GM15510 (cell line): ENCODE results near the gene KIAA0040.

Experiments
- POLR2A ChIP-seq: IDR thresholded peaks from 3 replicates; pipeline ENCODE4 v1.6.1; 2011; ENCODE audit warnings: borderline replicate concordance; ENCODE audit not compliant: insufficient read length; ENCODE audit errors: extremely low read depth

Gene KIAA0040

DNA sequence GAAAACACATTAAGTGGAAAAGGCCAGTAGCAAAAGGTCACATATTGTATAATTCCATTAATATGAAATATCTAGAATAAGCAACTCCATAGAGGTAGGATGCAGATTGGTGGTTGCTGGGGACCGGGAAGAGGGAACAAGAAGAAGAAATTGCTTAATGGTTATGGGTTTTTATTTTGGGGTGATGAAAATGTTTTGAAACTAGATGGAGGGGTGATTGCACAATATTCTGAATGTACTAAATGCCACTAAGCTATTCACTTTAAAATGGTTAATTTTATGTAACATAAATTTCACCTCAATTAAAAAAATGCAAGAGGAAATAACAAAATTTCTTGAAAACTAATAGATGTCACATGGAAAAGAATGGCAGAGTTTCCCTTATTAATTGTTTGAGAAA is 6.7 kb downstream of the KIAA0040 start:
- TF ChIP-seq POLR2A: no peak

DNA sequence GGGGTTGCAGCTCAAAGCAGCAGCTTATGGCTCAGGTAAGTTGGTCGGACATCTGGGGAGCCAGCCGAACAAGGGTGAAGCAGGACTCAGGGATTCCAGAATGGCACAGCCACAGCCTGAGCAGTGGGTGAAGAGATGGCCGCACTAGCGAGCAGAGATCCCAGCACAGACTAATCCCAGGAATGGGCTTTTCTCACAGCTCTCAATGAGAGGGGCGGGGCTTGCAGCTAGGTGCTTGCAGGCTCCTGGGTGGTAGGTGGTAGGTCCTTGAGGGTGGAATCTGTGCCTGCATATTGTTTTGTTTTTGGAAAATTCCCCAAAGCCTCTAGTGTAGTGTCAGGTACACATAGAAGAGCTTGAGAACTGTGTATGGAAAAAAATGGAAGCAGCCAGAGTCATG is 9.0 kb downstream of the KIAA0040 start:
- TF ChIP-seq POLR2A: no peak

- no peak for TF ChIP-seq POLR2A
Measured at GRCh38 chr1:175182201-175182746, 10.3 kb downstream of the KIAA0040 start.

DNA sequence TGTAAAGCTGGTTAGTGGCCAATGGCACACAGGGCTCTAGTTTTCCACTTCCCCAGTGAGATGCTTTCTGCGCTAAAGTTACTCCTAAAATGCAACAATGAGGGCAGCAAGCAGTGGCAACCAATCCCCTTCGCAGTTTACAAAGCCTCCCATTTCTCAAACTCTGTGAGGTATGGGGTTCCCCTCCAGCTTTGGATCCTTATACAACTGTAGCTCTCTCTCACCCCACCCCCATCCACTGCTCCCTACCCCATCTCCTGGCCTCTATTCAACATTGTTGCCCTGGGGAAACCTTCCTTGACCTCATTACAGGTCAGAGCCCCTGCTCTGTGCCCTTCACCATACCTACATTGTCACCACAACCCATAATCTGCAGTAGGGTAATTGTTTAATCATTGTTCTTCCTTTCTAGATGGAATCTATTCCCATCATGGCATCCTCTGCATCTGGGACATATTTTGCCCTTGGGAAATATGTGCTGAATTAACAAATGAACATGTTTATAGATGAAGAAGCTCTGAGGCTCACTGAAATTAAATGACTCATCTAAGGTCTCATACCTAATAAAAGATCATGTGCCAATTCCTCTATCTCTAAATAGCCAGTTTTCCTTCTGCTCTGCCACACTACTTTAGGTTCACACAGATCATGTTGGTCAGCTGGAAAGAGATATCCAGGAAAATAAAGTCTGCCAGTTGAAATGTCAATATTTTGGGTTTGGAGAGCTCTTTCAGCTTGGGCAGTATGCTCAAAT is 12.6 kb downstream of the KIAA0040 start:
- no peak for TF ChIP-seq POLR2A

- no peak for TF ChIP-seq POLR2A
Measured at GRCh38 chr1:175178456-175178855, 14.1 kb downstream of the KIAA0040 start.

GRCh38 chr1:175178056-175178455 is 14.5 kb downstream of the KIAA0040 start:
- TF ChIP-seq POLR2A: no peak

- TF ChIP-seq POLR2A: no peak
Measured at GRCh38 chr1:175176246-175176645, 16.3 kb downstream of the KIAA0040 start.

GRCh38 chr1:175174309-175175102 is 18.1 kb downstream of the KIAA0040 start:
- no peak for TF ChIP-seq POLR2A

GRCh38 chr1:175173531-175173930 is 19.0 kb downstream of the KIAA0040 start:
- no peak for TF ChIP-seq POLR2A

- TF ChIP-seq POLR2A: no peak
Measured at GRCh38 chr1:175172503-175172902, 20.1 kb downstream of the KIAA0040 start.

DNA sequence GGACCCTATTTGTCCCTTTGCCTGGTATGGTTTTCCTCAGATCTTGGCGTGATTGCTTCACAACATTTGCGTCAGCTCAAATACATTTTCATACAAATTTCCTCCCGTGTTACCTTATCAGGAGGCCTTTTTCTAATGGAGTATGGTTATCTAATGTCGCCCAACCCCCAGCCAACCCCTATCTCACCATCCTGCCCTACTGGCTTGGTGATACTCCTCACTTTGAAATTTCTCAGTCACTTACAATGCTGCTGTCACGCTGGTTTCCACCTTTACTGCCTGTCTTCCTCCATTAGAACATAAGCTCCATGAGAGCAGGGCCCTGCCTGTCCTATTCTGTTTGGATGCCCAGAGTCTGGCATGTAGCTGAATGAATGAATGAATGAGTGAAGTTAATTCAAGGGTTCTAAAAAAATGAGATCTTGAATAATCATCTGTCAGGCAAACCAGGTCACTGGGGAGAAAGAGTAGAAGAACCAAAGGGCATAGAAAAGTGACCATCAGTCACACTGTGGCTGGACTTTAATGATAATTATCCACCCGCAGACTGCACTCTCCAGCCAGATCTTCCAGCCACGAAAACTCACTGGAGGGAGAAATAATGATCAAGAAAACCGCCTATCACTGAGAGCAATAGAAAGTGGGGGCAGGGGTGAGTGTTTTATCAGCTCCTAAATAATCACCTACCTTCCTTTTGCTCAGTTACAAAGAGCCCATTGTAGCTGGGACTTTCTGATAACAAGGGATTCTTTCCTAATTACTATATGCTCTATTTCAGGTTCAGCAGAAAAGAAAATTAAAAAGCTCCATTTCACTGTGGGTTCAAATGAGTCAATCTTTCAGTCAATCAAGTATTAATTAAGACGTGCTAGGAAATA is 21.3 kb downstream of the KIAA0040 start:
- no peak for TF ChIP-seq POLR2A

- no peak for TF ChIP-seq POLR2A
Measured at GRCh38 chr1:175169286-175170018, 23.1 kb downstream of the KIAA0040 start.

DNA sequence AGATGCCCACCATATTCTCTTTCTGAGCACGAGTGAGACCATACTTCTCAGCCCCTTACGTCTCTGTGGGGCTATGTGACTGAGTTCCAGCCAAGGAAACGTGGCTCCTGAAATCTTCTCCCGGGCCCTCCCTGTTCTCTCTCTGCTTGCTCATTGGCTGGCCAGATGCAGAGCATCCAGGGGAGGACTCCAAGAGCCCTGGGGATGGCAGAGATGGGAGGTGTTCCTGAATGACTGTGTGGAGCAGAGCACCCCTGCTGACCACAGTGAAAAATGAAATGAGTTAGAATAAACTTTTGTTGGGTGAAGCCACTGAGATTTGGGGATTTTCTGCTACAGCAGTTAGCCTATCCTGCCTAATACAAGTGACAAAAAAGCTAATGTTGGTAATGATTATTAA is 23.8 kb downstream of the KIAA0040 start:
- TF ChIP-seq POLR2A: no peak

- no peak for TF ChIP-seq POLR2A
Measured at GRCh38 chr1:175167861-175168260, 24.7 kb downstream of the KIAA0040 start.

- no peak for TF ChIP-seq POLR2A
Measured at GRCh38 chr1:175166746-175167145, 25.8 kb downstream of the KIAA0040 start.

DNA sequence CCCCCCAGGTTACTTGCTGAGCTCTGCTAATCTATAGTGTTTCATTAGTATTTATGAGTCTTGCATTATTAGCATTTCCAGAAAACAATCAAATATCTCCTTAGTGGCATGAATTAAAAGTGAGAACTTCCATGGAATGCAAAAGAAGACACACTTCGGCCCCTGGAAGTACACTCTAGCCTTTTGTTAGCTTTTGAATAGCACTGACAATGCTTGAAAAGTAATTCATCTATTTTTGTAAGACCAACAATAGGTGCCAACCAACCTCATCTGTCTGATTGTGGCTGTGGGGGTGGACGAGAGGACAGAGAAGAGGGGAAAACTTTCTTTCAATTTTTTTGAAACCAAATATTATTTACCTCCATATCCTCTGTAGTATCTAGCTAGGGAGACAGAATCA is 27.8 kb downstream of the KIAA0040 start:
- no peak for TF ChIP-seq POLR2A
